DMS79 treated with DMSO at 0.1 percent for 48 hours (cell line): ENCODE data around the gene USP12.

Experiments used
- DNase-seq: peaks from one replicate; lab custom pipeline; 2025; lab: John Stamatoyannopoulos, UW

Gene USP12

DNA sequence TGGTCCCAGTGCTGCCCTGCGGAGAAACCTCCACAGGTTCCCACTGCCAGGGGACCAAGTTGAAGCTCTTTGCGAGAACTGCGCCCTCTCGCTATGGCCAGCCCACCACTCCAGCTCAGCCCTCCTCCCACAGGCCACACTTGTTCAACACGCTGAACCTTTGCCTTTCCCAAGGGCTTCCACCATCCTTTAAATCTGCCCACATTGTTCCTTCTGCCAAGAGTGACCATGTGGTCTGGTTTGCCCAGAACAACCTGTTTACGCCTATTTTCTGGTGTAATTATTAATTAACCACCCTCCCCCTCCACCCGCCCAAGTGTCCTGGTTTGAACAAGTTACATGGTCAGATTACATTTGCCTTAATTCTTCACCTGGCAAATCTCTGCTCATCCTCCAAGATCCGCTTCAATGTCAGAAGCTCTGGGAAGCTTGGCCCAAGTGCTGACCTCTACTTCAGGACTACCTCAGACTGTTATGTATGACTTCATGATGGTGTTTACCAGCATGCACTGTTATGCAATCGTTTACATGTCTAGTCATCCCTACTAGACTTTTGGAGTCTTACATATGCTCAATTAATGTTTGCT is 12.0 kb upstream of the USP12 start:
- DNase-seq, result no peak

DNA sequence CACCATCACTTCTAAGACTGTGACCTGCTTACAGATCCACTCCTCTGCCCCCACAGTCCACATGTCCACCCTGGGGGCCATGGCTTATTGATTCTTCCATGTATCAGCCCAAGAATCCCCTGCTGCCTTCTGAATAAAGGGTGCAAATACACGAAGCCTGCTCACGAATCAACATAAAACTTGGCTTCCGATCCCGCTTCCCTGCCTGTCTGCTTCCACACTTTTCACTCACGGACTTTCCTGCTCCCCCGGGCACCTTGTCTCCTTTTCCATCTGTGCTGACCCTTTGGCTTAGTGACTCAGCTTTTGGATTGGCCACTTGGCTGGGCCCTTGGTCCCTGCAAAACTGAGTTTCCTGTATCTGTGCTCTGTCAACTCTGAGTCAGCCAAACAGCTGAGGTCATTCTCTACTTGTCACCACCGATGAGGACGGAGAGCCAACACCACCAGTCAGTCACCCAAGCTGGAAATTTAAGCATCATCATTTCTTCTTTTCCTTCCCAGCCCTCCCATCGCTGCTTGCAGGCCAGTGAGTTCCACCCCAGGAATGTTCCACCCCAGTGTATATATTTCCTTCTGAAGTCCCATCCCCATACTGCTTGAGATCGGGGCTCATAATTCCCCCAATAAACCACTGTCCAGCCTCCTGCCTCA is 11.4 kb upstream of the USP12 start:
- DNase-seq, result no peak

DNA sequence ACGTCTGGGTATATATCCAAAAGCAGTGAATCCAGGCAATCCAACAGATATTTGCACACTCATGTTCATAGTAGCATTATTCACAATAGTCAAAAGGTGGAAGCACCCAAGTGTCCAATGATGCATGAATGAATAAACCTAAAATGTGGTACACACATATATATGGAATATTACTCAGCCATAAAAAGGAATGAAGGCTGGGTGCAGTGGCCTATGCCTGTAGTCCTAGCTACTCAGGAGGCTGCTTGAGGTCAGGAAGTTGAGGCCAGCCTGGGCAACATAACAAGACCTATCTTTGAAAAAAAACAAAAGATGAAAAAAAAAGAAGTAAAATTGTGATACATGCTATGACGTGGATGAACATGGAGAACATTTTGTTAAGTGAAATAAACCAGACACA is 10.4 kb upstream of the USP12 start:
- DNase-seq, result no peak

DNA sequence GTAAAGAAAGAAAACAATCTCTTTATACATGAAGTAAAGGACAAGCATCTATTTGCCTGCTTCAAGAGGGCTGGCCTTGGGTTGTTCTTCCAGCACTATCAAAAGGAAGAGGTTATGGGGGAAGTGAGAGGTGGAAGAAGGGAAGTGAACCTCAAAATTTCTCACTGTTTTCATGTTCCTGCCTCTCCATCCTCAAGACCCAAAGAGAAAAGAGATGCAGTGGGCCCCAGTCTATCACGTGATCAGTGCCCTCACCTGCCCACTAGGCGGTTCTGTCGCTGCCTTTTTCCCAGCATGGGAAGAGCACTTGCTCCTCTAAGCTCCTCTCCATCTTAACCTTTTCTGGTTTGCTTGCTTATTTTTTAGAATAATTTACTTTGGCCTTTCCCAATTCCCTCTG is 6.2 kb upstream of the USP12 start:
- DNase-seq, result peak; percentile 71

DNA sequence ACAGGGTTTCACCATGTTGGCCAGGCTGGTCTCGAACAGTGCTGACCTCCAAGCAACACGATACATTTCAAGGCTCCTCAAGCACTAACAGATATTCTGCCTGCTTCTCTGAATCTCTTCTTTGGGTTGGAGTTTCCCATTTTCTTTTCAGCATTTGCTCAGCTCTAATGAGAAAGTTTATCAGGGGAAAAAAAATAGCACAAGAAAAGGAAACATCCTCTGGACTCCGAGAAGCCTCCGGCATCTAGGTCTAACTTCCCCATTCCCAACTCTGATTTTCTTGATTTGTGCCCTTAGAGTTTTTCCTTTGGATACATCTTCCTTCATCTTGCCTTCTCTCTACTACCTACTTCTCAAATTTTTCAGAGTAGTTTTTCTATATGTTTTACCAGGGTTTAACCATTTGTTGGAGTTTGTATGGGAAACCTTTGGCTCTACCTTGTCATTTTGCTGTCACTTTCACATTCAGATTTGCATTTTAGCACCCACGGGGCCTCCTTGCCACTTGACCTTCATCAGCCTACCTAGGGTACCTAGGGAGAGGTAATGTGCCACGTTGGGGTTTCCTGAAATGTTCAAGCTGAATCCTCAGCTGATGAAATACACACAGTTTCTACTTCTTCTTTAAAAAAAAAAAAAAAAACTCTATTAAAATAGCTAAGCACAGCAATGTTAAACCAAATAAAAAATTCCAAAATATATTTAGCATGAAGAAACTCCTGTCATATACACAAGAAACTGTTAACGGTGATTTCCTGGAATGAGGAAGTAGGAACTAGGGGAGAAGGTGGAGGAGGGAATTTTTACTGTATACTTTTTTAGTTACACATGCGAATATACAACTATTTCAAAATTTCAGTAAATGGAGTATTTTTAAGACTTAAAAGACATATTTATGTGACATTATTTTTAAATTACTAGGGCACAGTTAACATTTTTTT is 5.1 kb upstream of the USP12 start:
- DNase-seq, result no peak

DNA sequence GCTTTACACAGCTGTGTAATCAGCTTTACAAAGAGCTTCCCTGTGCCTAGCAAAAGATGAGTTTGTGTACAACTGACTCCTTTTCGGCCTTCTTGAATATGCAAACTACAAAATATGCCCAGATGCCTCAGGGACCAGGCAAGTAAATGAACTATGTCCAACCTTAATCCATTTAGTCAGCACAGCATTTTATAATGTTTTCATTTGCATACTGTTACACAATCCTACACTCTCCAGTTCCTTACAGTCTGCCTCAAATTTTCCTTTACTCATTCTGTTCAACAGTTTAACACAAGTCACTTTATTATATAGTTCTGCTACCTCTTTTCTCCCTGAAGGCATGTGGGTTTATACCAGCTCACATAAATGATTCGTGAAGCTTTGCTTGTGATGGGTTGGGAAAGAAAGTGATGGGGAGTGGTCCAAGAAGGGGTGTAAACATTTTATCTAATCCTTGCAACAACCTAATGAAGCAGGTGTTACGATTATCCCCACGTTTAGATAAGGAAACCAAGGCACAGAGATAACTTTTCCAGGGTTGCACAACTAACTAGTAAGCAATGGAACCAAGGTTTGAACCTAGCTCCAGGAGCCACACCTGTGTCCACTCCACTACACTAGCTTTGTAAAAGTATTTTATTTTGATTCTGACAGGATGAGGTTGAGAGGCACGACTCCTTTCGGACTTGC is 3.3 kb upstream of the USP12 start:
- DNase-seq, result no peak

DNA sequence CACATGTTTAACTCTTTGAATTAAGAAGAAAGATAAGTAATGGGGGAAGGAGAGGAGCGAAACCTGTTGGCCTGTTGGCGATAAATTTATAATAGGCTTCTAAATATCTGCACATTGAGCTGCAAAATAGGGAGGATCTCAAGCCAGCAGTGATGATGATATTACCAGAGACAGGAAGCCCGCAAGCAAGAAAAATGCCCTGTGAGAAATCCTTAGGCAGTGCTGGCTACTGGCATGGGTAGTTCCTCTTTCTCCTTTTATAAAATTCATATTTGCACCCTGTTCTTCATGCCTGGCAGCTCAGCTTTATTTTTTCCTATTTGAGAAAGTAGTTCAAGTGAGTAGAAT is 858 bp upstream of the USP12 start:
- DNase-seq, result no peak

DNA sequence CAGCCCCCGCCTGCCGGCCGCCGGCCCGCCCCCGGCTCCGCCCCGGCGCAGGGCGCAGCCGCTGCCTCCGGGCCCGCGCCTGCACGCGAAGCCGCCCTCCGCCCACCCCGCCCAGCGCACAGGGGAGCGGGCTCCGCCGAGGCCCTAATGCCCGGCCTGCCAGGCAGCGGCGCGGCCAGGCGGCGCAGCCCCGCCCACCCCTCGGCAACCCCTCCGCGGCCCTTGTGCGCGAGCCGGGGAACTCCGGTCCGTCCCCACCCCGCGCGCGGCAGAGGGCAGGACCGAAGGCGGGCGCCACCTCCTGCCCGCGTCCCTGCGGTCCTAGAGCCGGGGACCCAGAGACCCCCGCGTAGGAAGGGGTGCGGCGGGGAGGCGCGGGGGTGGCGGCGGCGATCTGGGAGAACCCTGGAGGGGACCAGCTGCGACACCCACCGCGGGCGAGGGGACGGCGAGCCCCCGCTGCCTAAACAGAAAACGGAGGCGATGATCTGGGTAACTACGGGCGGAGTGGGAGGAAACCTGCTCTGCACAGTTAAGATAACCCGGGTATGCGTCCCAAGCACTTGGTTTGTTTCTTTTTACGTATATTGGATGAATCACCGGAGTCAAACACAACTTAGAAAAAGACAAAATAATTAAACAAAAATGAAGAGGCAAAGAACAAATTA is 350 bp upstream of the USP12 start:
- DNase-seq, result peak; percentile 49

DNA sequence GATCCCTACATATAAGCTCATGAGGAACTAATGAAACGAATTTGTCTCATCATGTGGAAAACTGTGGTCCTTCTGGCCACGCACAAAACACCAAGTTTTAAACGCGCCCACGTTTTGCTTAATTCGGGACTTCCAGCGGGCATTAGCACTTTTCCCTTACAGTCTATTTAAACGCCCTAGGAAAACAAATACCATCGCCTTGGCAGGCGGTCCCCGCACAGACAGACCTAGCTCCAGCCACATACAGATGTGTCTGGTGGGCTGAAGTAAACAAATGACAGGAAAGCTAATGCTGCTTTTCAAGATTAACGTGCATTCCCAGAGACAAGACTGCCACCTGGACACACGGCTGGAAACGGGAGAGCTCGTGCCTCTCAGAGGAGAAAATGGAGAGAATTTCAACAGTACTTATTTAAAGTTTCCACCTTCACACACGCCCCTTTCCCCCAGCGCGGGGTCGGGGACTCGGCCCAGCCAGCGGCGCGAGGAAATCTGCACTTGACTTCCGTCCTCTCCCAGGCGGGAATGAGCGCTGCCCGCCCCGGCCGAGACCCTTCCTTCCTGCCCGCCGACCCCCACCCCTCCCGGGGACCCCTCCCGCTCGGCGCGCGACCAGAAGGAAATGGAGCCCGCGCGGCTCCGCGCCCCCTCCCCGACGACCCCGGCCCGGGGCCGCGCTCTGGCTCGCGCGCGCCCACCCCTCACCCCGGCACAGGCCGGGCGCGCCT is 931 bp downstream of the USP12 start:
- peak; percentile 15 for DNase-seq

DNA sequence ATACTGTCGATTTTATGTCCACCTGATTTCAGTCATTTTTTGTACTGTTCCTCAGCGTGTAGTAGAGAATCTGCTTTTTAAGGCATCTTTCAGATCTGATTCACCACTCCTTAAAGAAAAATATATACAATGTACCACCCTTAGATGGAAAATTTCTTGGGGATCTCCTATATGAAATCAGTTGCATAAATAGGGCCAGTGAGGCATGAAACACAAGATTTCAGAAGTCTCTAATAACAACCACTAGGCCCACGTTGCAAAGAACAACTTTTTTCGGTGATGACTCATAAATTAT is 1.4 kb downstream of the USP12 start:
- no peak for DNase-seq

DNA sequence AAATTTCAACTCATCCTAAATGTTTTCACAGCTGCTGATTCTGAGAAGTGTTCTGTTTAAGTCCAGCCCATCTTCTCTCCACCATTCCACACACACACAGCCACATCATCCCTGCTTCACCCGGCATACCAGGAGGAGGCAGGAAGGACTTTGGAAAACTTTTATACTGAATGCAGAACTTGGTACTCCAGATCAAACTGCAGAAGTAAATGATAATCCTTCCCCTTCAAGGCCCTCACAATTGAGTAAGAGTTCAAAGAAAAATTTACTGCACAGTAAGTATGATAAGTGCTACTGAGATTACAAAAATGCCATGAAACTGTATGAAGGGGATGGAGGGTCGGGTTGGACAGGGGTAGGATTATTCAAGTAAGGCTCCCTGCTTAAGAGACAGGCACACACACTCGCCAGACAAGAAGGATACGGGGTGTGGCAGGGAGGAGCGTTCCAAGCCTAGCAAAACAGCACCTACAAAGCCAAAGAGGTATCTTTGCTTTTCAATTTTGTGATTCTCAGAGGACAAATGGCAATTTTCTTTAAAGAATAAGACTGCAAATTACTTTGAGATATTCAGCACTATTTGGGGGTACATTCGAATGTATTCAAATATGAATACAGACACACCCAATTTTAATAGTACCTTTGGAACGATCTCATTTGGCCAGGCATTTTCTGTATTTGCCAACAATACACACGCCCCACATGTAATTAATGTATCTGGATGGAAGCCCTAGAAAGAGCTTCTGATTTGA is 2.5 kb downstream of the USP12 start:
- DNase-seq, result no peak

DNA sequence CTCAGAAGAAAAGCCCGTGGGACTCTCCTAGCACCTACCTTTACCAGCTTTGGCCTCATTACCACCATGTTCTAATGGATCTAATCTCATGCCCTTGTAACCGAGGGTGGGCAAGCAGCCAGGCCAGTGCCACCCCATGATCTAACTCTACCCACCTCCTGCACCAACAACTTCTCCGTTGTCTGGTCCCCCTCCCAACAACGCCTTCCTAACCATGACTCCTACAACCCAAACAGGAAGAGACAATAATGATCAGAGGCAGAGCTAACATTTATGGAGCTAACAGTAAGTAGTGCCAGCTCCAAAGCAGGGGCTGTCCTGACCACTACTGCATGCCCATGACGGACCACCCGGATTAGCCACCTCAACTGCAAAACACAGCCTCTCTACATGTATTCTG is 3.5 kb downstream of the USP12 start:
- DNase-seq, result no peak

DNA sequence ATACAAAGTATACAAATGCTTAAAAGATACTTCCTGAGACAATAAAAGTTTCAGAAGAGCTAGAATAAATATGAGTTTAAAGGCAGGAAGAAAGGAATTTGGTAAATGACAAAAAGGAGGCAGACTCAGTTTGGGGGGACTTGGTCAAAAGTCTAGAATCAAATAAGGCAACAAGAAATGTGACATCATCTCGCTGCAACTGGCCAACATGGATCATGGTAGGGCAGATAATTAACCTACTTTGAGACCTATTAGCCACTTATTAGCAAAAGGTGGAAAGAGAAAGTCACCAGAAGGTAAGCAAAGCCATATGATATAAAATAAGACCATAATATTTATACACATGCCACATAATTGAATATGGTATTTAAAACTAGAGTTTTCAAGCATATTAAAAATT is 5.3 kb downstream of the USP12 start:
- DNase-seq, result no peak

DNA sequence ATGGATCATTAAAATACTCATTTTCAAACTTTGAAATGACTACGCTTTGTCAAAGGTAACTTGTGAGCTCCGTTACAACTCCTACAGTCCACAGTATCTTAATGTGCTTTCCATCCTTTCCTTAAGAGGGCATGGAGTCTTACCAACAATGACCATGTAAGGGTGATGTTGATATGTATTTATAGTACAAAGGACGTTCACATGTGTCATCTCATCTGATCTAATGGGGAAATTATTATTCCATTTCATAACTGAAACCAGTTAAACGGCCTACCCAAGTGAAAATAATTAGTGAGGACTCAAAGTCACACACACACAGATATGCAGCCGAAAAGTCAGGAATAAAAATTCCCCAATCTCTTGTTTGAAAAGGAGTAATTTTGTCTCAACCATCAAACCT is 9.6 kb downstream of the USP12 start:
- DNase-seq, result no peak

DNA sequence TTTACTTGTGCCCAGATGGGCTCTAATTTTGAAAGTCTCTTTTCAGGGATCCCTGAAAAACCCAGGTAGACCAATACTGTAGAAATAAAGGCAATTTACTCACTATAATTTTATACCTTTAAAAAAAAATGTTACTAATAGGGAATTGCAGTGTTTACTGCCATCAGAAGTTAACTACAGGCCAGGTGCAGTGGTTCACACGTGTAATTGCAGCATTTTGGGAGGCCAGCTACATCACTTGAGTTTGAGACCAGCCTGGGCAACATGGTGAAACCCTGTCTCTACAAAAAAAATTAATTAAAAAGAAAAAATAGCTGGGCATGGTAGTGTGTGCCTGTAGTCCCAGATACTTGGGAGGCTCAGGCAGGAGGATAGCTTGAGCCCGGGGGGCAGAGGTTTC is 10.2 kb downstream of the USP12 start:
- DNase-seq, result no peak

DNA sequence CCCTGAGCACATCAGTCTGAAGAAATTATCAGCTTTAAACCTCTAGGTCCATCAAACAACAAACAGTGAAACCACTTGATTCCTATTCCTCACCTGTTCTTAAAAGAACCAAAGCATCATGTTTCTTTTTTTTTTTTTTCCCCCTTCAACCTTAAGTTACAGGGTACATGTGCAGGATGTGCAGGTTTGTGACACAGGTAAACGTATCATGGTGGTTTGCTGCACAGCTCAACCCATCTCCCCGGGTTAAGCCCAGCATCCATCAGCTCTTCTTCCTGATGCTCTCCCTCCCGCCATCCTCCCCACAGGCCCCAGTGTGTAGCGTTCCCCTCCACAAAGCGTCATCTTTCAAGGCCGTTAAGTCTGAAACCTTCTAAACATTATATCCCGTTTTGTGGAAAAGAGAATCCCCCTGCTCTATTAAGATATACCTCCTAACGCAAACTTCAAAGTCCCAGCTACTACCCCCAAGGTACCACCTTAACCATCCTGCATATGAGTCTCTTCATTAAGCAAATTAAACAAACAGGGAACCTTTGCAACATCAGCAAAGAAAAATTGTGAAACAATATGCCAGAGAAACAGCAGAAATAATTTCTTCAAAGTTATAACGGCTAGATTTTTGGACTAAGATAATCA is 10.8 kb downstream of the USP12 start:
- DNase-seq, result no peak

DNA sequence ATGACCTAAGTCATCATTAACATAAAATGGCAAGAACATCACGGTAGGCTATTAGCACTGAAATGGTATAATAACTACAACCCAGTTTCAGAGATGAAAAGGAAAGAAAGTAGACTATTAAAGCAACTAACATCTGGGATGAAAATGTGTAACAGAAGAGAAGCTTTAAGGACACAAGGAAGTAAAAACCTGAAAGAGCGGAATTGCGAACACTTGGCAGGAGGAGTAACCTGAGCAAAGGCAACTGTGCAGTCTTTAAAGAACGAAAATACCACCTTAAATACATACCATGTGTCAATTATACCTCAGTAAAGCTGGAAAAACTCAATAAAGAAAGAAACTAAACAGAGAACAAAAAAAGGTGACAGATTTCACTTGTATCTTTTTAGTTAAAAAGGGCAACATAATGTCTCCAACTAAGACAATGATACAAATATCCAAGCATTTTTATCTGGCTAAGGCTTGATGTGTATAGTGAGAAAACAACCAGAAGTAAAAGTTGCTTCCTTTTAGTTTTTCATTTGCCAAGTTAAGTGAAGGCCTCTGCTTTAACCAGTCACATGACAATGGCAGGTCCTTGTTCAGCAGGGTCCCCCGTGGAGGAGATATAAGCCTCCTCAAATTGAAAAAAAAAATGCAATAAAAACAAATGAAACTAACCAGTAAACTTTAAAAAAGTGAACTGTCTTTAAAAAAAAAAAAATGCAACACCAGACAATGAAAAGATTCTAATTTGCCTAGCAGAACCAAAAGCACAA is 11.6 kb downstream of the USP12 start:
- no peak for DNase-seq

DNA sequence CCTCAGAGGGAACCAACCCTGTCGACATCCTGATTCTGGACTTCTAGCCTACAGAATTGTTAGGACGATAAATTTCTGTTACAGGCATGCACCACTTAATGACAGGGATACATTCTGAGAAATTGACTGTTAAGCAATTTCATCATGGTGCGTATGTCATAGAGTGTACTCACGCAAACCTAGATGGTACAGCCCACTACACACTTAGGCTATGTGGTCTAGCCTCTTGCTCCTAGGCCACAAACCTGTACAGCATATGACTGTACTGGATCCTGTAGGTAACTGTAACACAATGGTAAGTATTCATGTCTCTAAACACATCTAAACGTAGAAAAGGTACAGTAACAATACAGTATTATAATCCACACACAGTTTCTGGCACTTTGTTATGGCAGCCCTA is 13.3 kb downstream of the USP12 start:
- no peak for DNase-seq

DNA sequence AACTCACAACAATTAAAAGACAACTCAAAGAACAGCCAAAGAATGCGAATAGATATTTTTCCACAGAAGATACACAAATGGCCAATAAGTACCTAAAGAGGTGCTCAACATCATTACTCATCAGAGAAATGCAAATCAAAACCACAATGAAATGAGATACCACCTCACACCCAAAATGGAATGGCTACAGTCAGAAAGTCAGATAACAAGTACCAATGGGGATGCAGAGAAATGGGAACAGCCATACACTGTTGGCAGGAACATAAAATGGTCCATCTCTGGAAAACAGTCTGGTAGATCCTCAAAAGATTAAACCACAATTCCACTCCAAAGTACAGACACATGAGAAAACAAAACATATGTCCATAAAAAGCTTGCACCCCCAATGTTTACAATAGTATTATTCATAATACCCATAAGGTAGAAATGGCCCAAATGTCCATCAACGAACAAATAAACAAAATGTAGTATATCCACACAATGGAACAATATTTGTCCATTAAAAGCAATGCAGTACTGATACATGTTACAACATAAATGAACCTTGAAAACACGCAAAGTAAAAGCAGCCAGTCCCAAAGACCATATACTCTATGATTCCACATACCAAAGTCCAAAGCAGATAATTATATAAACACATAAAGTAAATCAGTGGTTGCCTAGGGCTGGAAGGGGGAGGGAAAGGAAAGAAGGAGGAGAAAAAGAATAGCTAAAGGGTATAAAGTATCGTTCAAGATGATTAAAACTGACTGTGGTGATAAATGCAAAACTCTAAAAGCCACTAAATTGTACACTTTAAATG is 19.6 kb downstream of the USP12 start:
- no peak for DNase-seq
